H9 (cell line): ENCODE measurements around the gene KRTAP10-3. TPM values are rescaled to one million over a fixed set of nuclear protein-coding genes. Genes with fewer than 3 reads are reported as not detected.

Source experiments
- DNase-seq: peaks from one replicate; pipeline ENCODE4 v3.0.0-alpha.2; 2017
- H2AFZ ChIP-seq: one replicate; pipeline ENCODE4 v1.6.1; 2013; ENCODE audit warnings: mild to moderate bottlenecking, low read length, control low read depth, moderate library complexity
- H2AK5ac ChIP-seq: 2 replicates; pipeline ENCODE4 v1.6.1; 2013; ENCODE audit warnings: low read length, control low read depth, mixed read lengths; ENCODE audit not compliant: insufficient read length
- H2BK120ac ChIP-seq: one replicate; pipeline ENCODE4 v1.6.1; 2013; ENCODE audit warnings: low read depth, mild to moderate bottlenecking, low read length, control low read depth, inconsistent platforms; ENCODE audit not compliant: poor library complexity, severe bottlenecking
- H2BK12ac ChIP-seq: 2 replicates; pipeline ENCODE4 v1.6.1; 2013; ENCODE audit warnings: low read length, control low read depth, mixed read lengths, low read depth; ENCODE audit not compliant: insufficient read length
- H2BK15ac ChIP-seq: 2 replicates; pipeline ENCODE4 v1.6.1; 2013; ENCODE audit warnings: low read depth, low read length, control low read depth
- H2BK20ac ChIP-seq: one replicate; pipeline ENCODE4 v1.6.1; 2013; ENCODE audit warnings: low read depth, mild to moderate bottlenecking, low read length, control low read depth, inconsistent platforms; ENCODE audit not compliant: poor library complexity, severe bottlenecking
- H2BK5ac ChIP-seq: 2 replicates; pipeline ENCODE4 v1.6.1; 2013; ENCODE audit warnings: low read length, control low read depth, mixed read lengths; ENCODE audit not compliant: insufficient read length
- H3K14ac ChIP-seq: 2 replicates; pipeline ENCODE4 v1.6.1; 2013; ENCODE audit warnings: low read length, control low read depth; ENCODE audit not compliant: insufficient read depth
- H3K18ac ChIP-seq: 2 replicates; pipeline ENCODE4 v1.6.1; 2013; ENCODE audit warnings: low read depth, mild to moderate bottlenecking, mixed read lengths, low read length, control low read depth; ENCODE audit not compliant: insufficient read length
- H3K23ac ChIP-seq: 2 replicates; pipeline ENCODE4 v1.6.1; 2013; ENCODE audit warnings: low read length, control low read depth, mixed read lengths, low read depth; ENCODE audit not compliant: insufficient read length
- H3K23me2 ChIP-seq: 2 replicates; pipeline ENCODE4 v1.6.1; 2013; ENCODE audit warnings: low read depth, mild to moderate bottlenecking, mixed read lengths, low read length, control low read depth; ENCODE audit not compliant: insufficient read length, poor library complexity, severe bottlenecking
- H3K27ac ChIP-seq: 2 replicates; pipeline ENCODE4 v1.5.1; 2013; ENCODE audit warnings: low read length, control low read depth, mixed read lengths, low read depth; ENCODE audit not compliant: insufficient read length
- H3K27me3 ChIP-seq: 2 replicates; pipeline ENCODE4 v1.6.1; 2013; ENCODE audit warnings: low read length, control low read depth, inconsistent platforms; ENCODE audit not compliant: insufficient read depth
- H3K4ac ChIP-seq: 2 replicates; pipeline ENCODE4 v1.6.1; 2013; ENCODE audit warnings: low read depth, mild to moderate bottlenecking, control low read depth, inconsistent platforms, low read length, moderate library complexity
- H3K4me1 ChIP-seq: 2 replicates; pipeline ENCODE4 v1.6.1; 2013; ENCODE audit warnings: low read length, control low read depth, inconsistent platforms; ENCODE audit not compliant: insufficient read depth
- H3K4me2 ChIP-seq: 2 replicates; pipeline ENCODE4 v1.6.1; 2013; ENCODE audit warnings: low read length, control low read depth, mixed read lengths; ENCODE audit not compliant: insufficient read length, insufficient read depth
- H3K56ac ChIP-seq: 2 replicates; pipeline ENCODE4 v1.6.1; 2013; ENCODE audit warnings: low read depth, mild to moderate bottlenecking, mixed read lengths, low read length, control low read depth; ENCODE audit not compliant: insufficient read length
- H3K79me1 ChIP-seq: 2 replicates; pipeline ENCODE4 v1.6.1; 2013; ENCODE audit warnings: low read depth, mild to moderate bottlenecking, moderate library complexity, low read length, control low read depth, inconsistent platforms; ENCODE audit not compliant: insufficient read depth, poor library complexity, severe bottlenecking
- H3K79me2 ChIP-seq: 2 replicates; pipeline ENCODE4 v1.6.1; 2013; ENCODE audit warnings: low read length, control low read depth, inconsistent platforms; ENCODE audit not compliant: insufficient read depth
- H3K9ac ChIP-seq: 2 replicates; pipeline ENCODE4 v1.6.1; 2013; ENCODE audit warnings: low read length, control low read depth, mixed read lengths; ENCODE audit not compliant: insufficient read length; ENCODE audit errors: extremely low read depth
- H3K9me3 ChIP-seq: one replicate; pipeline ENCODE4 v1.6.1; 2013; ENCODE audit warnings: low read depth, low read length, inconsistent platforms; ENCODE audit not compliant: control insufficient read depth
- H3T11ph ChIP-seq: one replicate; pipeline ENCODE4 v1.6.1; 2013; ENCODE audit warnings: mild to moderate bottlenecking, low read length, control low read depth, inconsistent platforms
- H4K20me1 ChIP-seq: one replicate; pipeline ENCODE4 v1.6.1; 2013; ENCODE audit not compliant: control insufficient read depth, insufficient read length, insufficient read depth
- H4K5ac ChIP-seq: 2 replicates; pipeline ENCODE4 v1.6.1; 2013; ENCODE audit warnings: low read depth, mild to moderate bottlenecking, mixed read lengths, low read length, control low read depth; ENCODE audit not compliant: insufficient read length
- H4K8ac ChIP-seq: replicated peaks from 2 replicates; pipeline ENCODE4 v1.6.1; 2013; ENCODE audit warnings: low read length, control low read depth, mixed read lengths, low read depth; ENCODE audit not compliant: insufficient read length
- H4K91ac ChIP-seq: 2 replicates; pipeline ENCODE4 v1.6.1; 2013; ENCODE audit warnings: low read depth, mild to moderate bottlenecking, moderate library complexity, mixed read lengths, low read length, control low read depth; ENCODE audit not compliant: insufficient read length
- H3K27ac Mint-ChIP-seq, 3 experiments: 2 replicates in 2 of 3; 3 replicates in 1 of 3; pipeline ENCODE4 v1.8.0; 2020 to 2021; ENCODE audit warnings: mixed read lengths in 3 of 3, mild to moderate bottlenecking in 1 of 3, moderate library complexity in 1 of 3
- H3K27me3 Mint-ChIP-seq: 2 replicates; pipeline ENCODE4 v1.8.0; 2021; ENCODE audit warnings: low read depth, mild to moderate bottlenecking, moderate library complexity, mixed read lengths
- H3K36me3 Mint-ChIP-seq, 3 experiments: 2 replicates in 2 of 3; 3 replicates in 1 of 3; pipeline ENCODE4 v1.8.0; 2020 to 2021; ENCODE audit warnings: low read depth in 3 of 3, mixed read lengths in 3 of 3; ENCODE audit not compliant: insufficient read depth in 1 of 3
- H3K4me1 Mint-ChIP-seq, 2 experiments: 2 replicates each; pipeline ENCODE4 v1.8.0; 2020; ENCODE audit warnings: mixed read lengths in 2 of 2
- H3K4me3 Mint-ChIP-seq, 2 experiments: 2 replicates in 1 of 2; 3 replicates in 1 of 2; pipeline ENCODE4 v1.8.0; 2020 to 2021; ENCODE audit warnings: mild to moderate bottlenecking in 2 of 2, mixed read lengths in 2 of 2, moderate library complexity in 1 of 2
- H3K9me3 Mint-ChIP-seq, 2 experiments: 2 replicates in 1 of 2; 3 replicates in 1 of 2; pipeline ENCODE4 v1.8.0; 2020; ENCODE audit warnings: mild to moderate bottlenecking in 2 of 2, mixed read lengths in 2 of 2, moderate library complexity in 1 of 2
- CTCF ChIP-seq: fragments of 200-600 bp; sonication (generic); conservative IDR thresholded peaks from 3 replicates; pipeline ENCODE4 v1.8.0; 2021; ENCODE audit warnings: antibody characterized with exemption, mild to moderate bottlenecking
- WGBS: extraction: QIAGEN DNeasy Blood & Tissue Kit; methylation state at CpG from one replicate; pipeline ENCODE4 v1.1.7; 2013; ENCODE audit warnings: missing lambda C conversion rate, low lambda C conversion rate, mixed read lengths; ENCODE audit not compliant: insufficient read length; ENCODE audit errors: extremely low coverage; 5-methylcytosine and 5-hydroxymethylcytosine counted together
- total RNA-seq: library from RNA; stranded (reverse); gene quantifications from 2 replicates; pipeline ENCODE4 v1.2.1, GENCODE V29; 2021

Gene KRTAP10-3
- total RNA-seq, 1 experiment from 2014 or later = not detected

GRCh38 chr21:44512496-44513388 lies 45.9 kb downstream of the KRTAP10-3 start:
- Histone ChIP-seq H2BK120ac (no peak overlapping the region), H3K23me2 (no peaks in the 10 kb centered on the region), H4K91ac (no peak overlapping the region), H3K18ac (no peak overlapping the region), H3K27me3 (no peaks in the 10 kb centered on the region), H3K4ac (no peak overlapping the region), H4K8ac (no peak overlapping the region), H3K4me2 (no peak overlapping the region), H2BK15ac (no peak overlapping the region), H4K20me1 (peaks cover 2% of the 10 kb centered on the region), H2AK5ac (no peak overlapping the region), H3K4me1 (no peaks in the 10 kb centered on the region), H3K14ac (no peak overlapping the region; the same call in 1 of the 2 replicates), H3K79me1 (no peaks in the 10 kb centered on the region), H3K9ac (no peak overlapping the region), H3K9me3 (no peaks in the 10 kb centered on the region), H3K23ac (no peak overlapping the region), H3K56ac (no peak overlapping the region), H3K79me2 (no peaks in the 10 kb centered on the region), H2BK20ac (no peak overlapping the region), H2BK5ac (no peak overlapping the region), H3K27ac (no peak overlapping the region), H2BK12ac (no peak overlapping the region), H3T11ph (no peak overlapping the region), H2AFZ (no peak overlapping the region), H4K5ac (no peak overlapping the region)
- Mint-ChIP-seq H3K36me3 (peaks cover 0 to 10% (median 3%) of the 10 kb centered on the region in 3 experiments; a peak in 5 of 7 replicates), H3K4me1 (peaks cover 0 to 8% of the 10 kb centered on the region in 2 experiments; a peak in 2 of 4 replicates), H3K27ac (peak overlapping the region in 1 of 3 experiments; percentile 77; a peak in 2 of 7 replicates), H3K4me3 (no peak overlapping the region), H3K9me3 (no peaks in the 10 kb centered on the region), H3K27me3 (peaks cover 3% of the 10 kb centered on the region)
- no peak for DNase-seq
- no CpG with 5 or more reads among the region's 21 CpGs for WGBS
- TF ChIP-seq CTCF = no peak
